ENCODE measurements around the gene FAM9B. TPM values are rescaled to one million over a fixed set of nuclear protein-coding genes. Genes with fewer than 3 reads are reported as not detected.

FAM9B gene
- total and polyA plus RNA-seq, 11 donors: not detected

- H3K9me3 ChIP-seq: no peaks in the 10 kb centered on the region
- H3K4me3 ChIP-seq: no peak overlapping the region
- peaks cover 0 to 30% (median 0%) of the 10 kb centered on the region in 9 donors for H3K27me3 ChIP-seq
- intact Hi-C loops (cut with DNase I): no loop called here
- H3K4me1 ChIP-seq: no peaks in the 10 kb centered on the region
- no peaks in the 10 kb centered on the region for H3K36me3 ChIP-seq
- DNase-seq (no peak), ATAC-seq (no peak)
- H3K27ac ChIP-seq: no peak overlapping the region
- TF ChIP-seq POLR2A (IDR thresholded peaks at IDR 0.05): no peak
- TF ChIP-seq CTCF (IDR thresholded peaks at IDR 0.05): no peak
- 67 to 81% (median 72%) methylated on average over 4 of the region's 4 CpGs for WGBS, 4 donors
These were observed 37.2 kb upstream of the FAM9B start for GRCh38 chrX:9071031-9071650.

- WGBS, 4 donors: 76 to 93% (median 83%) methylated on average over 5 of the region's 5 CpGs
- Histone ChIP-seq H3K36me3 (no peaks in the 10 kb centered on the region), H3K4me3 (no peak overlapping the region), H3K4me1 (no peaks in the 10 kb centered on the region), H3K27ac (no peak overlapping the region), H3K9me3 (peaks cover 0 to 10% (median 0%) of the 10 kb centered on the region in 12 donors), H3K27me3 (peaks cover 0 to 26% (median 0%) of the 10 kb centered on the region in 9 donors)
- no peak for ATAC-seq
- TF ChIP-seq CTCF (IDR thresholded peaks at IDR 0.05) (no peak), POLR2A (IDR thresholded peaks at IDR 0.05) (no peak)
- no peak for DNase-seq
- intact Hi-C loops (cut with DNase I): no loop called here
These were observed 35.6 kb upstream of the FAM9B start for GRCh38 chrX:9069573-9069972.

GRCh38 chrX:9064694-9065093, 30.8 kb upstream of the FAM9B start:
- peaks cover 0 to 13% (median 0%) of the 10 kb centered on the region in 12 donors for H3K9me3 ChIP-seq
- H3K4me3 ChIP-seq: no peak overlapping the region
- TF ChIP-seq POLR2A (IDR thresholded peaks at IDR 0.05) (no peak), CTCF (IDR thresholded peaks at IDR 0.05) (no peak)
- no peak for DNase-seq
- no peak for ATAC-seq
- no peaks in the 10 kb centered on the region for H3K36me3 ChIP-seq
- no peaks in the 10 kb centered on the region for H3K4me1 ChIP-seq
- peaks cover 0 to 31% (median 0%) of the 10 kb centered on the region in 9 donors for H3K27me3 ChIP-seq
- intact Hi-C loops (cut with DNase I): no loop called here
- no peak overlapping the region for H3K27ac ChIP-seq

- no peak overlapping the region for H3K4me3 ChIP-seq
- no peaks in the 10 kb centered on the region for H3K36me3 ChIP-seq
- peaks cover 0 to 13% (median 0%) of the 10 kb centered on the region in 12 donors for H3K9me3 ChIP-seq
- H3K27ac ChIP-seq: no peak overlapping the region
- ATAC-seq (no peak), DNase-seq (no peak)
- intact Hi-C loops (cut with DNase I): no loop called here
- WGBS, 4 donors: 14 to 32% (median 24%) methylated on average over 3 of the region's 3 CpGs
- no peaks in the 10 kb centered on the region for H3K4me1 ChIP-seq
- H3K27me3 ChIP-seq: peaks cover 0 to 26% (median 0%) of the 10 kb centered on the region in 9 donors
- no peak for TF ChIP-seq CTCF (IDR thresholded peaks at IDR 0.05)
These were observed 28.7 kb upstream of the FAM9B start for GRCh38 chrX:9062641-9063040.
